GM18511 (cell line): ENCODE results near the gene NRXN3.

Source experiments
- ATAC-seq: cut with Tn5 transposase; IDR thresholded peaks from one replicate; pipeline ENCODE4 v1.9.1; 2021; ENCODE audit warnings: mild to moderate bottlenecking, moderate library complexity; ENCODE audit not compliant: unreplicated experiment

NRXN3 gene

GRCh38 chr14:79424462-79424861, 1254.3 kb downstream of the NRXN3 start:
- no peak for ATAC-seq

GRCh38 chr14:79426103-79426755, 1256.1 kb downstream of the NRXN3 start:
- ATAC-seq, result no peak

DNA sequence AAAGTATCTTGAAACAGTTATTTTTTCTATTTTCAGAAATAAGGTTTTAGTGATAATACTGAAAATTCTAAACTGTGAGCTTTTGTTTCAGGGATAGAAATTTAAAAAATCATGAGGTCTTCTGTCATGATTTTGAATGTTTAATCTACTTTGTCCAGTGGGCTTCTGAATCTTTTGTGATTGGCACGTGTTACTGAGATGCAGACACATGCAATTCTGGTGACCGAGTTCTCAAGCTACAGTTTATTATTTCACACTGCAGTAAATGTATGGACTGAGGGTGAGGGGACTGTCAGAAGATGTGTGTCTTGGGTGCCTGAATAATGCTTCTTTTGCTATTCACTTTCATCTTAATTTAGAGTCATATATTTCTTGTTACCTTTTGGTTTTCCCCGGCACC, 1262.5 kb downstream of the NRXN3 start:
- no peak for ATAC-seq

- no peak for ATAC-seq
Observed at GRCh38 chr14:79436335-79436734, 1266.2 kb downstream of the NRXN3 start.

DNA sequence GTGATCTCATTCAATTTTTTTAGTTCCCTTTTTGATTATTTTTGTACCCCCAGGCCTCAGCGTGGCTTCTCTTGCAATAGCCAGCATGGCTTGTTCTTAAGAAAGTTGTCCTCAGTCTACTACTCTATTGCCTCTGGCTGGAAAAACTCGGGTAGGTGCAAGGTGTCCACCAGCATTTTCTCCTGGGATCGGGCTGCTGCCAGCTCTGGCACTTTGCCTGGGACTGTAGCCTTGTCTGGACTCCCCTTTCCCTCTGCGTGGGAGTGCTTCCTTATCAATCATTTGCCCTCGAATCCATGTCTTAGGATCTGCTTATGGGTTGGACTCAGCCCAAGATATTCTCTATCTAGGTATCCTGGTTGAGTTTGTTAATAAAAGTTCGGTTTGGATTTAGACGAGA, 1267.8 kb downstream of the NRXN3 start:
- ATAC-seq, result no peak

DNA sequence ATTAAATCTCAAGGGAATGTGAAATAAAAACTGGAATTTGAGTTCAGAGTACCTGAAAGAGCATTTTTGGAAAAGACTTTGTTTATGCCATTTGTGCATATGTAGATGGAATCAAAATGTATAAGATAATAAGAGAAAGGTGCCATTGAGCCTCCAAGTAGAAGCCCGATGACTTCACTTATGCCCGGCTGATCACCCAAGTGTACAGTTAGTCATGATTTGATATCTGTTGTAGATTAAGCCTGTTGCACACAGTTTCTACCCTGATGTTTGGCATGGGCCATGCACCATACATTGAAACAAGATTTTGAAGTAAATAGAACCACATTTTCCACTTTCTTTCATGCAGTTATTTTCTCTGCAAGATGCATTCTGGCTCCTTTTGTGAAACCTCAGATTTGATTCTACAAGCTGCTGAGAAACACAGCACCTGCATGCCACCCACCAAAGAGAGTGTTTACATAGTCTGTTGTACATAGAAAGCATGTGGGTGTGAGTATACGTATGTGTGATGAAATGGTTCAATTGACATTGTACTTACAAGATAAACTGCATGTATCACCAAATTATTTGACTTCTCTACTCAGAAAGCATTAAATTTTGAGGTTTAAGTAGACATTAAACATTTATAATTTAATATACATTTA, 1268.6 kb downstream of the NRXN3 start:
- no peak for ATAC-seq

DNA sequence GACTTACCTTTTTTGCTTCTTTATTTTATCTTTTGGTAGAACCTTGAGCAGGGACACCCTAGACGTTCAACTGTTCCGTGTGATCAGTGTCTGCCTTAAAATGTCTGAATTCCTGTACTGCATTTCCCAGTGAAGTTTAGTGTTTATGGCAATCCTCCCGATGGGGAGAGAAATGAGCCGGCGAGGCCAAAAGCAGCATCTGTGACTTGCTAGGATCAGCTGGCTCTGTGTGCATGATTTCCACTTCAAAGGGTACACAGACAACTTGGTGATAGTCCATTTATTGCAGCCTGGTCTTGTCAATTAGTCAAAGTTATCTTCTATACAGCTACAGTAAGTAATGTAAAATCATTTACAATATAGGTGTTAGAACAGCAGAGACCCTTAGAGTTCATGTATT, 1272.6 kb downstream of the NRXN3 start:
- no peak for ATAC-seq

- no peak for ATAC-seq
Observed at GRCh38 chr14:79443602-79444001, 1273.4 kb downstream of the NRXN3 start.

DNA sequence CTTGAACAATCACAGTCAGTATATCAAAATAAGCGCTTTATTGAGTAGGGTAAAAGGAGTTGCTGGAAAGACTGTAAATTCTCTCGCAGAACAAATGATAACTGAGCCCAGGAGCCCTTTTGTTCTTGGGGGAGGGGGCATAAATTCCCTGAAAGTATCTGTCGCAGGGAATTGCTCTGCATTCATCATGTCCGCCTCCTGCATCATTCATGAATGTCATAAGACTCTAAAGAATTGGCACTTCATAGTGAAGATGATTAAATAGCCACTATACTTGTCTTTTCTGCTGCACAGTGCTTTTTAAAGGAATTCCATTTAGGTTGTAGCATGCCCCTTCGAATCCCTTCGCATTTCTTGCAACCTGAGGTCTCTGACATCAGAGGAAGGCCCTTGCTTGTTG, 1278.8 kb downstream of the NRXN3 start:
- ATAC-seq, result no peak

GRCh38 chr14:79451601-79452000, 1281.4 kb downstream of the NRXN3 start:
- ATAC-seq, result no peak

- no peak for ATAC-seq
Observed at GRCh38 chr14:79453276-79453675, 1283.1 kb downstream of the NRXN3 start.

GRCh38 chr14:79464468-79464867, 1294.3 kb downstream of the NRXN3 start:
- no peak for ATAC-seq

DNA sequence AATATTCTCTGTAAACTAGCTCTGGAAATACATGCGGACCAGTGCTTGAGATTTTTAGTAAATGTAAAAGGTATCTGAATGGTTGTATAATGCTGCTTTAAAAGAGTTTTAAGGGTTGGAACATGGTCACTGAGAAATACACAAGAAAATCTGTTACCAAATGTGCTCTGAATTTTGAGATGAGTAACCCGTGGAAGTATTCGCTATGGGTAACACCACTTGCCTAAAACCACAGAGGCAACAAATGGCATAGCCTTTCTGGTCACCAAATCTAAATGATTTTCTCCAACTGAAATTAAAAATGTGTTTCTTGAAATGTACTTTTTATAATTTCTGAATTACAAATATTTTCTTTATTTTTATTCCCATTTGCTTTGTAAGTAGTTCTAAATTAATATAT, 1295.5 kb downstream of the NRXN3 start:
- no peak for ATAC-seq

- no peak for ATAC-seq
Observed at GRCh38 chr14:79466938-79467527, 1296.9 kb downstream of the NRXN3 start.

DNA sequence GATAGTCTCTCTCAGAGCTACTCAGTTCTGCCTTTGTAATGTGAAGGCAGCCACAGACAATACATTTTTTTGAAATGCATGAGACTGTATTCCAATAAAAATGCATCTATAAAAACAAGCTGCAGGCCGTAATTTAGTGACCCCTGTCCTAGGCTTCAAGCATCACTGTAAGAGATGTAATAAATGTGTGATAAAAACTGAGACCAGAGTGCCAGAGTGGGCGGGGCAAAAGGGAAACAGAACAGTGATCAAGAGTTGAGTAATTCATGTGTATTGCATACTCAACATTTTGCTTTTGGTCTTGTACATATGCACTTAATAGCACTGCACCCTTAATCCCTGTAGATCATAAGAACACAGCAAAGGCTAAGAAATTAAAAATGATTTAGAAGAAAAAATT, 1297.7 kb downstream of the NRXN3 start:
- no peak for ATAC-seq

DNA sequence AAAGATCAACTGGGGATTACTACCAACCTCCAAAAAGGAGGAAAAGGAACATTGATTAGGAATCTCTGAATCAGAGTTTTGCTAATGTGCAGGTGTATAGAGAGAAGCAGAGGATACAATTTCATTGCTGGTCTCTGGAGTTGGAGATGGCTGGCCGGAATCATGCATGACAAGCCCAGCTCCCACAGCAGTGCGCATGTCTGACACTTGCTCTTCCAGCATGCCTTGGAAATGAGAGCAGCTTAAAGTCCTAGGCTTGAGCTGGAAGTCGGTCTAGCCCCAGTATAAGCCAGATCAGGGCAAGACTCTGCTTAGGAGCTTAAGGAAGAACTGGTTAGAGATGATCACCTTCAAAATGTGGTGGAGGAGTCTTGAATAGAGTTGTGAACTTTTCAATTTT, 1298.3 kb downstream of the NRXN3 start:
- no peak for ATAC-seq

- ATAC-seq, result no peak
Observed at GRCh38 chr14:79473651-79474050, 1303.5 kb downstream of the NRXN3 start.

DNA sequence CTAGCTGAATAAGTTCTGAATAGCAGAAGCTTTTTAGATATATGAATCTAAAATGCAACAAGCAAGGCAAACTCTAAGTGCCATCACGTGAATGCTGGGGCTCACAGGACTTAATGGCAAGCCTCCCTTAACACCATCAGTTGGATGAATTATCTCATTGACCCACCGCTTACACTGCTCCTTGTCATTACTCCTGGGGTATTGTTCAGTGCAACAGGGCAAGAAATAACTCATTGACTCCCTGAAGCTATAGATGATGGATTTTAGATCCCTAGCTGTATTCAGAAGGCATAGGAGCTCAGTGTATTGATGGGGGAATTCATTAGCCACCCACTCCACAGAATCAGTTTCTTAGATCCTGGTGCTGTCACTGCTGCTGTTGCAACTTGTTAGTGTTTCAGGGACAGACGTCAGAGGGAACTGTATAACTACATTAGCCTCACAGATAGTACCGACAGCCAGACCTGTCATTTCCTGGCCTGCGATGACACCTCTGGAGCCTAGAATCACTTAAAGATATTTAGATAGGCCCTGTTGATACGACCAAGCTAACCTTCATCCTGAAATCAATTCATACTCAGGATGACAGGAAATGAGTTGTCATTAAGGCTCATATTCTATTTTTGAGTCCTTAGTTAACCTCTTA, 1305.8 kb downstream of the NRXN3 start:
- ATAC-seq, result no peak

DNA sequence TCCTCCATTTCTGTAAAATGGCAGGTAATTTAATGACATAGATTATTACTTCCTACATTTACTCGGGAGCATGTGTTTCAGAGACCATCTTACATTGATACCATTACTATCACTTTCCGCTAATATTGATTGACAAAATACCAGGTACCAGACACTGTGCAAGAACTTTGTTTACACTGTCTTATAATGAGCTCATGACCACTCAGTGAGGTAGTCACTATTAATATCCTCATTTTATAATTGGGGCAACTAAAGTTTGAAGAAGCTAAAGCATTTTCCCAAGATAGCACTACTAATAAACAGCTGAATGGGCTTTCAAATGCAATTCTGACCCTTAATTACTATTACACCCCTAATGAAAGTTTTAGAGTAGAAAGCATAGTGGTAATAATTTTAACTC, 1306.4 kb downstream of the NRXN3 start:
- no peak for ATAC-seq

DNA sequence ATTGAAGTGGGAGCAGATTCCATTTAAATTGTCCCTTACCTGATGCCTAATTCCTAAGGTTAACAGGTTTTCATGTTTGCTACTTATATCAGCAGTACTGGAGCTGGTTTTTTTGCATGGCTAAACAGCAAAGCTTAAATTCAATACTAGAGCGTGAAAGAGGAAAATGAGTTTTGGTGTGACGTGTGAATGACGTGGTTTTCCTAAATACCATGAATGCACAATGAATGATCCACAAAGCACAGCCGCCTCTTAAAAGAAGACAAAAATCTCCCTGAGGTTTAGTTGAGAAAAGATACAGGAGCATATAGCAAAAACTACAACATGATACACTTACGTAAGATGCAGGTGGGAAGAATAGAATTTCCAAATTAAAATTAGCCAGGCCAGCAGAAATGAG, 1310.0 kb downstream of the NRXN3 start:
- ATAC-seq, result no peak

GRCh38 chr14:79482825-79483224, 1312.7 kb downstream of the NRXN3 start:
- ATAC-seq, result no peak
